ENCODE results near the gene GPX2.

- TF ChIP-seq POLR2AphosphoS5 (IDR thresholded peaks at IDR 0.05; ENCODE audit: low read depth, low read length), result no peak
- no peak for TF ChIP-seq POLR2A (IDR thresholded peaks at IDR 0.05; ENCODE audit: low read depth, low read length)
These were observed 31.6 kb downstream of the GPX2 start for GRCh38 chr14:64910847-64911495.

All from GM12892 (cell line).